Measurements from ENCODE around the gene NTRK1. TPM values are rescaled to one million over a fixed set of nuclear protein-coding genes. Genes with fewer than 3 reads are reported as not detected.

Gene NTRK1
- total RNA-seq, 1 experiment from 2014 or later = 0.81 TPM

DNA sequence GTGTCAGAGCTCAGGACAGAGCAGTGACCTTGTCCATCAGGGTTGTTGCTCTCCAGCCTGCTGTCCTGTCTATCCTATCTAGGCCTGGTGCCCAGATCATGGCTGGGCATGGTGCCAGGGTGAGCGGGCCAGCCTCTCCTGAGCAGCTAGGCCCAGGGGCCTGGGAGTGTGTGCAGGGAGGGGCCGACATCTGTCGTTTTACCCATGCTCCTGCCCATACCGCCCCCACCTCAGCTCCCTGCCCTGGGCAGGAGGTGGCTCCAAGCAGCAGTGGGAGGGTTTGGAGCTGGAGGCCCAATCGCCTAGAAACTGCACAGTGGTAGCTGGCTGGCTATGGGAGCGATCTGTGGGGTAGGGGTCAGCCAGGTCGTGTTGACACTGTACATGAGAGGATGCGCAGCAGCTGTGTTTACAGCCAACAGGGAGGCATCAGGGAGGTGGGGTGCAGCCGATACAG, 8.2 kb upstream of the NTRK1 start:
- peak; percentile 85 for DNase-seq (ENCODE audit: low spot score)
- in situ Hi-C loops (cut with HindIII; ENCODE audit: low sequenced_read_pairs) = no loop called here

DNA sequence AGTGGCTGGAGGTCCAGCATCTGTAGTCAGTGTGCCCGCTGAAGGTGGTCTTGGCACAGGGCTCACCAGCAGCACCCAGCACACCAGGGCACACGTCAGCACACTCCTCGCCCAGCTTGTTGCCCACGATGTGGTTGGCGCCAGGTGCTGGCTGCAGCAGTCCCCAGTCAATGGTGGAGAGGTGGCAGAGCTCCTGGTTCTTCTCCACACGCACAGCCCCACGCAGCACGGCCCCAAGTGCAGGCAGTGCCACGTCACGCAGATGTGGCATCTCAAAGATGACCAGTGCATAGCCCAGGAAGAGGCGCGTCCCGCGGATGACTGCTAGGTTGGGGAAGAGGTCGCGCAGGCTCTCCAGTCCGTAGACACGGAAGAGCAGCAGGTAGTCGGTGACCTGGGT, 6.9 kb upstream of the NTRK1 start:
- no peak for DNase-seq (ENCODE audit: low spot score)
- in situ Hi-C loops (cut with HindIII; ENCODE audit: low sequenced_read_pairs) = no loop called here

DNA sequence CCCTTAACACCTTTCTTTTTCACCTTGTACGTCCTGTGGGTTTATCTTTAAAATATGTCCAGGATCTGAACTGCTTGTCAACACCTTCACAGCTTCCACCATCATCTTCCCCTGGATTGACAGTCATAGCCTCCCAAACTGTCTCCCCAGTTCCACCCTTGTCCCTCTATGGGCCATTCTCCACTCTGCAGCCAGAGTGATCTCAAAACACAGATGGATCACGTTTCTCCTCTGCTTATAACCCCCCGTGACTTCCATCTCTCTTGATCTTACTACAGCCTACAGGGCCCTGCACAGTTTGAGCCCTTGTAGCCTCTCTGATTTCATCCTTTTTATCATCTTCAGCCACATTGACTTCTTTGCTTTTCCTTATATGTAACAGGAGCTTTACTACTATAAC, 6.0 kb upstream of the NTRK1 start:
- no peak for DNase-seq (ENCODE audit: low spot score)
- in situ Hi-C loops (cut with HindIII; ENCODE audit: low sequenced_read_pairs) = no loop called here

DNA sequence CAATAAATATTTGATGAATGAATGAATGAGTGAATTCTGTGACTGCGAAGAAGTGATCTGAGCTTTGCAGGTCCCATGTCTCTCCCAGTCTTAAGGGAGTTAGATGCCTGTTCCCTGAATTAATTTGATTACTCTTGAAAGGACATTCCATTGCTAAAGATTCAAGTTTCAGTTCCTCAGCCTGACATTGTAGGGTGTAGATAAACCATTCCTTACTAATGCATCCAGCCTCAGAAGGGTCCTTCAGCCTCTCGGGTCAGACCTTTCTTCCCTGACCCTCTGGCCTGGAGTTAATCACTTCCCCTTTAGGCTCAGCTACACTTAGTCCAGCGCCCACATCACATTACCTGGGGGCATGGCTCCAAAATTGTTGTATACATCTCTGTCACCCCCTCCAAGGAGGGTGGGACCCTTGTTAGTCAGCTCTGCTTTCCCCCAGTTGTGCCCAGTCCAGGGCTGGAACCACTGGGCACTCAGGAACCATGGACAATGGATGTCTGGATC, 4.3 kb upstream of the NTRK1 start:
- no peak for DNase-seq (ENCODE audit: low spot score)
- in situ Hi-C loops (cut with HindIII; ENCODE audit: low sequenced_read_pairs) = no loop called here

DNA sequence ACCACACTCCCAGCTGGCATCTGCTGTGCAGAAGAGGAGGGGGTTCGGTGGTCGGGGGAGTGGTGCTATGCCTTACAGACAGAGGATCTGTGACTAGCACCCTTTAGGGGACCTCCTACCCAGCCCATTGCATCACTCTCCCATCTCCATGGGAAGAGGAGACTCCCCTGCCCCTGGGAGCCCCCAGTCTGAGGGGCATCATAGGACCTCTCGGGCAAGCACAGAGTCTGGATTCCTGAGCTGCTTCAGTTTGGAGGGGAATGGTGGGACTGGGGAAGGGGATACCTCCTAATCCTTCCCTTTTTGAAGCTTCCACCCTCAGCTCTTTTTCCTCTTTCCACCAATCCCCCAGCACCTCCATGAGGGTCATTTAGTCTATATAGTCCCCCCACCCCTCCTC, 3.1 kb upstream of the NTRK1 start:
- DNase-seq (ENCODE audit: low spot score) = no peak
- in situ Hi-C loops (cut with HindIII; ENCODE audit: low sequenced_read_pairs) = no loop called here

DNA sequence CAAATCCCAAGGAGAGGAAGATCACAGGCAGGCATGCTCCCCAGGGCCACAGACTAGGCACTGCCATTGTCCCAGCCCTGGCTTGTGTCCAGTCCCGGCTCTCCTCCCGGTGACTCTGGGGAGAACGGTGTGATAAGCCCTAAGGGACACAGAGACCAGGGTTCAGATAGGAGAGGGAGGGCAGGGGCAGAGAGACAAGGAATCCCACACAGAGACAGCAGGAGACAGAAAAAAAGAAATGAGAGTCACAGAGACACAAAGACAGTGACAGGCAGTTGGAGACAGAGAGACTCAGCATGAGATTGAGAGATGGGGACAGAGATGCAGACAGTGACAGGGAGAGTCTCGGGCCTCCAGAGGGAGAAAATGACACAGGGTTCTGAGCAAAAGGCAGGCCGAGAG, 2.1 kb upstream of the NTRK1 start:
- no peak for DNase-seq (ENCODE audit: low spot score)
- in situ Hi-C loops (cut with HindIII; ENCODE audit: low sequenced_read_pairs) = no loop called here

DNA sequence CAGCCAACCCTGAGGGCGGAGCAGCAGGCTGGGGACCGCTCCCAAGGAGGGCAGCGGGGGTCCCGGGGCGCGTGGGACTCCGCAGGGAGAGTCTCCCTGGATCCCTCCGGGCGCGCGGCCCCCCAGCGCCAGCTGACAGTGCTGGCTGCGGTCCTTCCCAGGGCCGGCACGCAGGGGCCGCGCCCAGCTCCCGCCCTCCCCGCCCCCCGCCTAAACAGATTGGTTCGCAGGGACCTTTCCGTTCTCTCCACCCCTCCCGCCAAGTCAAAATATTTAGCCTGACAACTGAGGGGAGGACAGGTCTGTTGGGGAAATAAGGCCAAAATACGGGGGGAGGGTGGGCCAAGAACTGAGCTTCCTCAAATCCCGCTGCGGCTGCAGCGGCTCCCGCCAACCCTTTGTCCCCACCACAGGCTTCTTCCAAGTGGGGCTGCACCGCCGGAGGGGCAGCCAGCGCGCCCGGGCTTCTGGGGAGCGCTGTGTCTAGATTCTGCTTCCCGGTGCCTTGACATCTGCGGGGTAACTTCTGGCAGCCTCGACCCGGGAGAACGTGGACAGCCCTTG, 1.6 kb upstream of the NTRK1 start, which contains the start of gene INSRR:
INSRR (minus strand) TSS at position 159 of the 564 bp plus-strand sequence. CDS start 496 bp downstream, outside the sequence.
- in situ Hi-C loops (cut with HindIII; ENCODE audit: low sequenced_read_pairs) = no loop called here
- DNase-seq (ENCODE audit: low spot score) = no peak

DNA sequence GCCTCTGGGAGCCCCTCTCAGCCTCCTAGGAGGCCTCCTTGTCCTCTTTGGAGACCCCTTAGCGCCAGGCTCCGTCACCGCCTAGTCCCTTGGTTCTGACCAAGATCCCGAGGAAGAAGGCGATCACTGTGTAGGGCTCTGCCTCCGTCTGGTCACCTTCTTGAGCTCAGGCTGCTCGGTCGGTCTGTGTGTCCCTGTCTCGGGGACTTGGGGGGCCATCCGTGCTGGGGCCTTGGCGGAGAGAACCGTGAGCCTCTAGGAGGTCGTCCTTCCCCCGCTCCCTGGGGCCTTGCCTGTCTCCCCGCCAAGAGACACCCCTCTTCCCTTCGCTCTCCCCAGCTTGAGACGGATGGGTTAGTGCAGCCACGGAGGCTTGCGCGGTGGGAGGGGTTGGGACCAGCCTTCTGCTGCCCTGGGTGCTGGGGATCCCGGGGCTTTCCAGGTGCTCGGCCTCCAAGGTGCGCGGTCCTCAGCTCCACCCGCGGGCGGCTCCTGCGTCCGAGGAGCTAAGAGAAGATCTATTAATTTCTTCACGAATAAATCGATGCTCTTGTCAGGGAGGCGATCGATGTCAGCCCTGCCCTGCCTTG, 1.0 kb upstream of the NTRK1 start:
- in situ Hi-C loops (cut with HindIII; ENCODE audit: low sequenced_read_pairs) = no loop called here
- peak; percentile 43 for DNase-seq (ENCODE audit: low spot score)

DNA sequence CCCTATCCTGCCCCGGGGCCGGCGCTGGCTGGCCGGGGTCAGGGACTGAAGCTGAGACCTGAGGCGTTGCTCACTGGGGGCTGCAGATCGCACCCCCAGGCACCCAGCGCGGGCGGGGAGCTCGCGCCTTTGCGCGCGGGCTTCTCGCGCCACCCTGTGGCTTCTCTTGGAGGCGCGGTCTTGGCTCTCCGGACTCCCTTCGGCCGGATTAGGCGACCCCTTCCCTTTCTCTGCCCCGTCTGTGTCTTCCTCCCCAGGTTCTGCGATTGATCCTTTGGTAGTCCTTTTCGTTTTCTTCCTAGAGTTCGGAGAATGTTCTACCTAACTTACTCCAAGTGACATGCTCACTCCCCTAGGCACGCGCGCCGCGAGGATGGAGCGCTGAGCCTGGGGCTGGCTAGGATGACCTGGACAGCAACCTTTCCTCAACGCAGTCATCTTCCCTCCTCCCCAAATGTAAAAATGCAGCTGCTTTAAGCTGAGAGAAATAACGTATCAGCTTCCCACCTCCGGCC, 495 bp upstream of the NTRK1 start:
- peak; percentile 58 for DNase-seq (ENCODE audit: low spot score)
- in situ Hi-C loops (cut with HindIII; ENCODE audit: low sequenced_read_pairs) = no loop called here

DNA sequence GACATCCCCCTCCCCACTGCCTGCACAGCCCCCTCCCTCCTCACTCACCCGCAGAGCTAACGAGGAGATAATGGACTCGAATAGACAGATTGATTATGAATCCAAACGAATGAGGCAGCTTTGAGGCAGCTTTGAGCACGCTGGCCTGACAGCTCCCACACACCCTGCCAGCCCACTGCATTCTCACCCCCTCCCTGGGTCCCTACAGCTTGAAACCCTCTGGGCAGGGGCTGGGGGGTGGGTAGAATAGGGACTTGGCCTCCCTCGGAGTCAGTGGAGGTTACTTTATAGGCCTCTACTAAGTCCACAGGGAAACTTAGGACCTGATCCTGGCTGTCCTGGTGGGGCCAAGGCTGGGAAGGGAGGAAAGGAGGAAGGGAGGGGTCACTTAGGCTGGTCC, 1.9 kb downstream of the NTRK1 start:
- in situ Hi-C loops (cut with HindIII; ENCODE audit: low sequenced_read_pairs) = no loop called here
- DNase-seq (ENCODE audit: low spot score) = no peak

DNA sequence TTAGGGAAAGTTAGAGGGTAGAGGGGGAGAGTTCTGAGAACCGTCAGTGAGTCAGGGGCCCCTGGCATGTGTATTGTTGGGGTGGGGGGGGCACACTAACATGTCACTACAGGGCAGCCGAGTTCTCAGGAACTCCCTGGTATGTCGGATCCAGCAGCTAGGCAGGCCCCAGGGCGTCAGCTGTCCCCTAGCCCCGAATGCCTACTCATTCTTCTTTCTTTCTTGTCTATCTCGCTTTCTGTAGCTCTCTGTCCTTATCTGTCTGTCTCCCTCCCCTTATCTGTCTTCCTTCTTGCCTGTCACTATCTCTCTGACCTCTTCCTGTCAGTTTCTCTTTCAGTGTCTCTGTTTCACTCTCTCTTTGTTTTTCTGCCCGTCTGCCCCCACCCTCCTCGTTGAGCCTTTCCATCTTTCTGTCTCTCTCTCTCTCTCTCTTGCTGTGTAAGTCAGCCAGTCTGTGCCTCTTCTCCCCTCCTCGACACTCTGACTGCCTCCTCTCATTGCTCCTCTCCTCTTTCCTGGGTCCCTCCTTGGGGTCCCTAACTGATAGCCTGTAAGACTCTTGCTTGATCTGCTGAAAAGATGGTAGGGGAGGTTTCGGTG, 2.4 kb downstream of the NTRK1 start:
- in situ Hi-C loops (cut with HindIII; ENCODE audit: low sequenced_read_pairs) = no loop called here

DNA sequence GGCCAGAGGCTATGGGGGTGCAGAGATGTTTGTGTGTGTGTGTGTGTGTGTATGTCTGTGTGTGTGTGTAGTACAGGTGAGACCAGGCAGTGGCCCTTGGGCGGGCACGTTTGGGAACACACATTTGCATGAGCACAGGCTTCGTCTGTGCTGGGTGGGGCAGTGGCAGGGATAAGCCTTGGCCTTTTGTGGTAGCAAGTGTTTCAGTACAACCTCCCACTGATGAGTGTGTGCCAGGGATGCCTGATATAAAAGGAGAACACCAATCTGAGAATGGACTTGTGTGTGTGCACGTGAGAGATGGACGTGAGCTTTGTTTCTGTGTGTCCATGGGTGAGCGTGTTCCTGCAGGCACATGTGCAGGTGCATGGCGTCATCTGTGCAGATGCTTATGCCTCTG, 3.0 kb downstream of the NTRK1 start:
- in situ Hi-C loops (cut with HindIII; ENCODE audit: low sequenced_read_pairs) = no loop called here
- no peak for DNase-seq (ENCODE audit: low spot score)

More for the DNA sequence above, 2.4 kb downstream of the NTRK1 start:
- no peak for DNase-seq (ENCODE audit: low spot score)

DNA sequence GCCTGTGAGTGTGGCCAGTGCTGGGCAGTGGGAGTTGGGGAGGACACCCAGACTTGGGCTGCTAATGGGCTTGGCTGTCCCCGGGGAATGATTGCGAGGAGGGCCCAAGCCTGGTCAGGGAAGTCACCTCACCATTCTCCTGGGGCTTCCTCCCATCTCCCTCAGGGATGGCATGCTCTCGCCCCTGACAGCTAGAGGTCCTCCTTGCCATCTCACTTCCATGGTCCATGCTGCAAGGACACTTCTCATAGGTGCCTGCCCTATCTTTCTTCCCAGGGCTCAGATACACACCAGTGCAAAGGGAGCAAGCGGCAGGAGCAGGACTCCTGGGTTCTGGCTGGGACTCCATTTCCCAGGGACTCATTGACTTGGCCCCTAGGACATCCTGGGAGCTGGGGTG, 4.1 kb downstream of the NTRK1 start:
- DNase-seq (ENCODE audit: low spot score) = no peak
- in situ Hi-C loops (cut with HindIII; ENCODE audit: low sequenced_read_pairs) = no loop called here

DNA sequence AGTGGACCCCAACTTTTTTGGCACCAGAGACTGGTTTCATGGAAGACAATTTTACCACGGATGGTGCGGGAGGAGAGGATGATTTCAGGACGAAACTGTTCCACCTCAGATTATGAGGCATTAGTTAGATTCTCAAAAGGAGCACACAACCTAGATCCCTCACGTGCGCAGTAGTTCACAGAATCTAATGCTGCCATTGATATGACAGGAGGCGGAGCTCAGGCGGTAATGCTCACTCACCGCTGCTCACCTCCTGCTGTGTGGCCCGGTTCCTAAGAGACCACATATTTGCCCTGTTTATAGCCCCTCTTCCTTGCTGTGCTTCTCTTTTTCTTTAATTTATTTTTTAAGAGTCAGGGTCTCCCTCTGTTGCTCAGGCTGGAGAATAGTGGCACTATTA, 4.6 kb downstream of the NTRK1 start:
- in situ Hi-C loops (cut with HindIII; ENCODE audit: low sequenced_read_pairs) = no loop called here
- DNase-seq (ENCODE audit: low spot score) = no peak

DNA sequence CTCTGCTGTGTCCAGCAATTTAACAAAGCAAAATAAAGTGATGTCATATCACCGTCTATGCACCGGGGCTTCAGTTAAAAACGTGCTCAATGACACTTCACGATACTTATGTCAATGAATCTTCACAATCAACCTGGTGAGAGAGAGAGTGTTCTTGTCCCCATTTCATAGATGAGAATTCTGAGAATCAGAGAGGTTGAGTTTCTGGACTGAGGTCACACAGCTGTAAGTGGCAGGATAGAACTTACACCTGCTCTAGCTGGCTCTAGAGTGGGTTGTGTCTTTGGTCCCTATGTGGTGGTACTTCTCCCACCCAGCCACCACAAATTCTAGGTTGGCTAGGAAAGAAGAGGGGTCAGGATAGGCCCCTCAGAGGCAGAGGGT, 5.2 kb downstream of the NTRK1 start:
- no peak for DNase-seq (ENCODE audit: low spot score)
- in situ Hi-C loops (cut with HindIII; ENCODE audit: low sequenced_read_pairs) = no loop called here

DNA sequence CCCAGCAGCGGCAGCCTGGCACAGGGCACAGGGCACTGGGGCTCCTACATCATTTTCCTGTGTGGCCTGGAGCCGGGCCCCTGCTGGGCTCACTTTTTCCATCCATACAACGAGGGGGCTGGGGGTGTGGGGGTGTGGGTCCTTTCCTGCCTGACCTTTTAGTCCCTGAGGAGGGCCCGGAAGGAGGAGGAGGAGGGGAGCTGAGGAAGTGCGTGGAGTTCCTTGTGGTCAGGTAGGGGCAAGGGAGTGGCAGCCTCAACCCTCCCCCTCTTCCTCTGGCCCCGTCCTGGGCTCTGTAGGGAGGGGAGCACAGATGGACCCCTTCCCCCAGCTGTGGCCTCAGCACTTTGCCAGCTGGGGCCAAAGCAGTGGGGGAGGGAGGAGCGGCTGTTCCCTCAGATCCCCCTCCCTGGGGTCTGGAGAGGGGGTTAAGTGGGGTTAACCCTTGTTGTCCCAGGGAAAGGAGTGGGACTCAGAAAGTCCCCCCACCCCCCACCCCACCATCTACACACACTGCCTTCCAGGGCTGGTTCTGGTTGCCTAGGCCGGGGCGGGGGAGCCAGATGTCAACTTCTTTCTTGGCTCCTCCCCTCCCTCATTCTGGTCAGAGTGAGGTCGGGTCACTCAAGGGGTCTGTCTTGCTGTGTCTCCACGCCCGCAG, 5.7 kb downstream of the NTRK1 start:
- in situ Hi-C loops (cut with HindIII; ENCODE audit: low sequenced_read_pairs) = no loop called here
- DNase-seq (ENCODE audit: low spot score) = no peak

DNA sequence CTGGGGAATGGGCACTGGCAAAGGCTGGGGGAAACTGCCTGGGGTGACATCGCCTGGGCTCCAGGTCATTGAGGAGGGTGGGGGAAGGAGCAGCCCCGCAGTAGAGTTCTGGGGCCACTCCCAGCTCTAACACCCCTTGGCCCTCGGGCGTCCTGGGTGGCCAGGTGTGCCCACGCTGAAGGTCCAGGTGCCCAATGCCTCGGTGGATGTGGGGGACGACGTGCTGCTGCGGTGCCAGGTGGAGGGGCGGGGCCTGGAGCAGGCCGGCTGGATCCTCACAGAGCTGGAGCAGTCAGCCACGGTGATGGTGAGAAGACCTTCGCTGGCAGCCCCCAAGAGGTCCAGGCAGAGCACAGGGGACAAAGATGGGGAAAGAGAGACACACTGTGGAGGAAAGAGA, 7.7 kb downstream of the NTRK1 start:
- in situ Hi-C loops (cut with HindIII; ENCODE audit: low sequenced_read_pairs) = no loop called here

DNA sequence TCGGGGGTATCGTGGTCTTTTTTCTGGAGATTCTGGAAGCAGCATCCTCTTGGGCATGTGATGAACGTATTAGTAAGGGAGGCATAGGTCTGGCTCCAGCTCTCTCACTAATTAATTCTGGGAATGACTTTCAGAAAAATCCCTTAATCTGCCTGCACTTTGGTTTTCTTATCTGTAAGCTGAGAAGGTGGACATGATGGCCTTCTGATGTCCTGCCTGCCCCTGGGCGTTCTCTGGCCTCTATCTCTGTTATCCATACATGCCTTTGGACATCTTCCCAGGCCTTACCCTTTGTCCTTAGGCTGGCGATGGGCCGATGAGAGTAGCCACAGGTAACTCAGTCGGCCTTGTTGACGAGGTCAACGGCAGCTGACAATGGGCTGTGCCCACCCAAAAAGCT, 8.8 kb downstream of the NTRK1 start:
- in situ Hi-C loops (cut with HindIII; ENCODE audit: low sequenced_read_pairs) = no loop called here
- DNase-seq (ENCODE audit: low spot score) = no peak

More for the DNA sequence above, 7.7 kb downstream of the NTRK1 start:
- no peak for DNase-seq (ENCODE audit: low spot score)

DNA sequence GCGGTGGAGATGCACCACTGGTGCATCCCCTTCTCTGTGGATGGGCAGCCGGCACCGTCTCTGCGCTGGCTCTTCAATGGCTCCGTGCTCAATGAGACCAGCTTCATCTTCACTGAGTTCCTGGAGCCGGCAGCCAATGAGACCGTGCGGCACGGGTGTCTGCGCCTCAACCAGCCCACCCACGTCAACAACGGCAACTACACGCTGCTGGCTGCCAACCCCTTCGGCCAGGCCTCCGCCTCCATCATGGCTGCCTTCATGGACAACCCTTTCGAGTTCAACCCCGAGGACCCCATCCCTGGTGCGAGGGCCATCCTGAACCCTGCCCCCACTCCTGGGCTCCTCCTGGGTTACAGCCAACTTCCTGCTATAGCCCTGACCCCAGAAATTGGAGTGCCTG, 13.0 kb downstream of the NTRK1 start:
- DNase-seq (ENCODE audit: low spot score) = no peak
- in situ Hi-C loops (cut with HindIII; ENCODE audit: low sequenced_read_pairs) = no loop called here

DNA sequence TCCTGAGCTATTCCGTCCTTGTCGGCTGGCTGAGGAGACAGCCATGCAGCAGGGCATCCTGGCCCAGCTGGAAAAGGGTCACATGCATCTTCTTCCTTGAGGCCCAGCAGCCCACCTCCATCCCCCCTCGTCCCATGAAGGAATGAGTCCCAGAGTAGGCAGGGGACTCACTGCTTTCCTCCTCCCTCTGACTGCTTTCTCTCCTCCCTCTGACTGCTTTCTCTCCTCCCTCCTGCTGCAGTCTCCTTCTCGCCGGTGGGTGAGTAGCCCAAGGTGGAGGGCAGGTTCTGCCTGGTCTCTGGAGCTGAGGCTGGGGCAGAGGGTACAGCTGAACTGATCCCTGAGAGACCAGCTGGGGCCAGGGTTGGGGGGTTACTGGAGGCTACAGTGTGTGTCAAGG, 13.5 kb downstream of the NTRK1 start:
- in situ Hi-C loops (cut with HindIII; ENCODE audit: low sequenced_read_pairs) = no loop called here

More for the DNA sequence above, 13.5 kb downstream of the NTRK1 start:
- no peak for DNase-seq (ENCODE audit: low spot score)

Data from G401 (cell line).